ENCODE data around the gene NES. TPM values are rescaled to one million over a fixed set of nuclear protein-coding genes. Genes with fewer than 3 reads are reported as not detected.

Gene NES
- total and polyA plus RNA-seq, 4 donors = 0.15 to 3.1 (median 1.9) TPM

GRCh38 chr1:156692925-156693847 is 16.0 kb upstream of the NES start:
- no peak for DNase-seq (ENCODE audit: low spot score)
- Histone ChIP-seq H3K9ac (ENCODE audit: low read depth in 1 of 2, low read length in 2 of 2) (no peak overlapping the region), H3K27me3 (ENCODE audit: control insufficient read depth in 4 of 4, insufficient read depth in 4 of 4, low read length in 3 of 4) (peaks cover 0 to 2% (median under 1%) of the 10 kb centered on the region in 4 donors), H3K27ac (ENCODE audit: low read depth in 1 of 2, low read length in 2 of 2) (no peak overlapping the region), H3K9me3 (ENCODE audit: control insufficient read depth in 4 of 4, low read length in 3 of 4) (no peaks in the 10 kb centered on the region), H3K4me3 (ENCODE audit: low read depth in 1 of 3, low read length in 3 of 3) (no peak overlapping the region), H3K4me1 (ENCODE audit: control insufficient read depth in 4 of 4, insufficient read depth in 4 of 4, low read length in 3 of 4) (peaks cover 0 to 5% (median 3%) of the 10 kb centered on the region in 4 donors), H3K36me3 (ENCODE audit: control insufficient read depth in 4 of 4, insufficient read depth in 3 of 4, low read depth in 1 of 4, low read length in 3 of 4) (no peaks in the 10 kb centered on the region)
- TF ChIP-seq EGR1 (IDR thresholded peaks at IDR 0.05; ENCODE audit: low read depth in 2 of 2) (no peak), SP1 (IDR thresholded peaks at IDR 0.05) (no peak), JUND (IDR thresholded peaks at IDR 0.05) (no peak), FOXA2 (IDR thresholded peaks at IDR 0.05) (no peak), NR2F2 (IDR thresholded peaks at IDR 0.05) (no peak), ZBTB33 (IDR thresholded peaks at IDR 0.05) (no peak), HNF4A (conservative IDR thresholded peaks at IDR 0.05) (no peak), FOXA1 (IDR thresholded peaks at IDR 0.05) (no peak), RXRA (IDR thresholded peaks at IDR 0.05) (no peak)
- 39% methylated on average over 16 of the region's 16 CpGs for WGBS

- H3K4me3 ChIP-seq (ENCODE audit: low read depth in 1 of 3, low read length in 3 of 3) = no peak overlapping the region
- H3K9ac ChIP-seq (ENCODE audit: low read depth in 1 of 2, low read length in 2 of 2) = no peak overlapping the region
- 12% methylated on average over 13 of the region's 13 CpGs for WGBS
- H3K9me3 ChIP-seq (ENCODE audit: control insufficient read depth in 4 of 4, low read length in 3 of 4) = no peaks in the 10 kb centered on the region
- TF ChIP-seq, protein P1, sequence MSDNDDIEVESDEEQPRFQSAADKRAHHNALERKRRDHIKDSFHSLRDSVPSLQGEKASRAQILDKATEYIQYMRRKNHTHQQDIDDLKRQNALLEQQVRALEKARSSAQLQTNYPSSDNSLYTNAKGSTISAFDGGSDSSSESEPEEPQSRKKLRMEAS (IDR thresholded peaks at IDR 0.05) = no peak
- no peak for TF ChIP-seq FOXA1 (IDR thresholded peaks at IDR 0.05)
- TF ChIP-seq YY1 (IDR thresholded peaks at IDR 0.05) = no peak
- no peak for TF ChIP-seq SP1 (IDR thresholded peaks at IDR 0.05)
- TF ChIP-seq ATF3 (IDR thresholded peaks at IDR 0.05) = no peak
- no peak for TF ChIP-seq RXRA (IDR thresholded peaks at IDR 0.05)
- no peak for TF ChIP-seq TAF1 (conservative IDR thresholded peaks at IDR 0.05)
- TF ChIP-seq RAD21 (IDR thresholded peaks at IDR 0.05) = no peak
- H3K27me3 ChIP-seq (ENCODE audit: control insufficient read depth in 4 of 4, insufficient read depth in 4 of 4, low read length in 3 of 4) = peaks cover 0 to 2% (median under 1%) of the 10 kb centered on the region in 4 donors
- no peak for DNase-seq (ENCODE audit: low spot score)
- H3K27ac ChIP-seq (ENCODE audit: low read depth in 1 of 2, low read length in 2 of 2) = no peak overlapping the region
- no peaks in the 10 kb centered on the region for H3K36me3 ChIP-seq (ENCODE audit: control insufficient read depth in 4 of 4, insufficient read depth in 3 of 4, low read depth in 1 of 4, low read length in 3 of 4)
- peaks cover 0 to 5% (median 3%) of the 10 kb centered on the region in 4 donors for H3K4me1 ChIP-seq (ENCODE audit: control insufficient read depth in 4 of 4, insufficient read depth in 4 of 4, low read length in 3 of 4)
These were observed 15.3 kb upstream of the NES start for GRCh38 chr1:156692441-156692924.
